HG03280 (cell line): ENCODE data around the gene LPP.

Source experiments
- ATAC-seq: cut with Tn5 transposase; IDR thresholded peaks from one replicate; pipeline ENCODE4 v1.9.1; 2021; ENCODE audit warnings: mild to moderate bottlenecking, moderate library complexity; ENCODE audit not compliant: unreplicated experiment

Gene LPP

DNA sequence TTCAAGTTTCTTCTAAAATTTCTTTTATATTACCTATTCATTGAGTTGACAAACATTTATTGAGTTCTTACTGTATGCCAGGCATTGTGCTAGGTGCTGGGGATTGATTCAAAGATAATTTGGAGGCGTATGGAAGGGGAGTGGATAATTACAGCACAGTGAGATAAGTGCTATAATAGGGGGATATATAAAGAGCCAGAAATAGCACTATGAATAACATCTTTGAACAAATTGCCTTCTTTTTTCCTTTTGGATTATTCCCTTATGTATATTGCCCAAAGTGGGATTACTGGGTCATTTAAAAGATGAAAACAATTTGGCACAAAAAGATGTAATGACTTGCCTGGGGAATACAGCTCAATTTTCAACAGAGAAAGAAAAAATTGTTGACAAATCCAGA is 64.6 kb downstream of the LPP start:
- ATAC-seq = no peak

DNA sequence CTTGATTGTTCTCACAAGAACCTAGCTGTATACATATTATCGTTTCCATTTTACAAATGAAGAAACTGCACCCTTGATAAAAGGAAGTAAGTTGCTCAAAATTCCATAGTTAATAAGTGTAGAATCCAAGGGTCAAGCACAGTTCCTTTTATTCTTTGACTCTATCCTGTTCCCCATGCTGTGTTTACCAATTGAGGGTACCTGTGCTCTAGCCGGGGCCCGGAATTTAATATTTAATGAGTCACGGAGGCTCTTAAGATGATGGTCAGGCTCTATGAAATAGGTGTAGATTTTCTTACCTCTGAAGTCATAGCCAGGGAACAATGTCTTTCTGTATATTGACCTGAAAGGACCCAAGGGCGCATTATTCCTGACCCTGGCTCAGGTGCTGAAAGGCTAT is 65.2 kb downstream of the LPP start:
- no peak for ATAC-seq

DNA sequence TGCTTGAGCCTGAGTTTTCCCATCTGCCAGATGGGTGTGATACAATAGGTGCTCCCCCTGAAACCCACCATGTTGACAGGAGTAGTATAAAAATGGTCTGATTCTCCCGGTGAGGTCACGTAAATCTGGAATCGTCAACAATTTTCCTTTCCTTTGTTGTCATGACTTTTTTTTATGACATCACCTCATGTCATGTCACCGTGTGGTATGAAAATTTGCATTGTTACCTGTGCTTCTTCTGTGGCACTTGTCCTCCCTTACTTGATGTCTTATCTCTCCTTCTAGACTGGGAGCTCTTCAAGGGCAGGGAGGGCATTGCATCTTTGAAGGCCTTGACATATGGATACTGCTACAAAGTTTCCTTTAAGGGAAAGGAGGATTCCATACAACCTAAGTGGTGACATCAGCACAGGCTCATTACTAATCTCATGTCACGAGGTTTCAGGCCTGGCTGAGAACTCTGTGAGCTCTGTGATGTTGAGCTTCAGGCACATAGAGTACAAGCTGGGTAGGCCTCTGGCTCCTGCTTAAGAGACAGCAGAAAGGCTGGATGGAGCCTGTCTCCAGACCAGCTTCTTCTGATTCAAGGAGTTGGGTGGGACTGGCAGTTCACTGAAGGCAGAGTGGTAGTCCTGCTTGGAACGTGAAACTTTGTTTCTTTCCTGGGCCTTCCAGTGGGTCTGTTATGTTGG is 66.3 kb downstream of the LPP start:
- no peak for ATAC-seq

DNA sequence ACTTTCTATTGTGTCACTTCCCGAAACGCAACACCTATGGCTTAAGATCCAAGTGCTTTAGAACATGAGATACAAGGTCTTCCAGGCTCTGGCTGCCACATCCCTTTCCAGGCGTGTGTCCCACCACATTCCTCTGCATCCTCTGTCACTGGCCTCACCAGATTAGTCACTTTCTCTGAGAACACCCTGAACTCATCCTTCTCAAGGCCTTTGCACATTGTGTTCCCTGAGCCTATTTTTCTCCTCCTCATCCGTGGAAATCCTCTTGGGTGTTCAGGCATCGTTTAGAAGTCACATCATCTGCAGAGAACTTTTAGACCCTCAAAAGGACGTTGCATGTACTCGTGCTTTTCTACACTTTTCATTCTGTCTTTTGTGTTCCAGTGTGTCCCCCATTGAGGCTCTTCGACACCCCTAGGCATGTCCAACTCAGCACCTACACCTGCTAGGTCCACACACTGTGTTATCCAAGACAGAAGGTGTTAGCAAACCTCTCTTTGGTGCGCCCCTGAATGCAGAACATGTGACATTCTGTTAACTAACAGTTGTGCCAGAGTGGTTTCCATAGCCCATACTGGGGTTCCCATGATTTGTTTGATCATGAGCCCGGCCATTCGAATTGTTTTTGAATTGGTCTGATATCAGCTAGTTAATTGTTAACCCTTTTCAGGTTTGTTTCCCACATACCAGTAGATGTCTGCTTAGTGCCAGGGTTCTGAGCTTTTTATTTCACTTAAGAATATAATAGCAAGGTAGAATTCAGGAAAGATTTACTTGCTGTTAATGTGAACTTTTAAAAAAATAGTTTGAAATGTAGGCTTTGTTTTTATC is 67.2 kb downstream of the LPP start:
- ATAC-seq = no peak

DNA sequence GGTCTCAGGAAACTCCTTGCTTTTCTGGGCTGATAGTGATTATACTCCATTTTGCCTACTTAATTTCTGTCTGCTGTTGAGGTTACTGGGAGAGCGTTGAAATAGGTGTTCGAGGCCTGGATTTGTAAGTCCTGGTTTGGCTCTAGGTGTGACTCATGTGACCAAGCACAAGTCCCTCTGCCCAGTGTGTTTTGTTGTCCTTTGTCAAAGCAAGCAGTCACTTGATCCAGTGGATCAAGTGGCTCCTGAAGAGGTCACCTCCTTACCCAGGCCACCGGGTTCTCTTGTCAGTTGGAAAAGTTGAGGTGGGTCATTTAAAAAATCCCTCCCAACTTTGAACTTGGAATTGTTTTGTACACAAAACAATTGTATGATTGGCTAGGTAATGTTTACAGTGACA is 70.0 kb downstream of the LPP start:
- ATAC-seq = no peak

DNA sequence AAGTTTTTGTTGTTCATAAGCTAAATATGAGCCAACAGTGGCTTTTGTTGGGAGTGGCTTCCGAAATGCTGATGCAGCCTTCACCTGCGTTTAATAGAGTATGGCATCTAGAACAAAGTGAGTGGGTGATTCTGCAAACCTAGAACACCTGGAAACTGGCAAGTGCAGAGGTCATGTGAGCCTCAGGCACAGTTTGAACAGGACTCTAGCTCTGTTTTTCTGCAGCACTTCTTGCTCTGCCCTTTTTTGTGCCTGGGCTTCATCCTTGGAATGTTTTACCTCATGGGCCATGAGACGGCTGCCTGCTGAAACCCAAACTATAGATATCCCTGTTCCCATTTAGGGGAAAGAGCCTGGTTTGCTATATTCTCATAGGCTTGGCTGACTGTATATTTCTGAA is 73.5 kb downstream of the LPP start:
- ATAC-seq = no peak

DNA sequence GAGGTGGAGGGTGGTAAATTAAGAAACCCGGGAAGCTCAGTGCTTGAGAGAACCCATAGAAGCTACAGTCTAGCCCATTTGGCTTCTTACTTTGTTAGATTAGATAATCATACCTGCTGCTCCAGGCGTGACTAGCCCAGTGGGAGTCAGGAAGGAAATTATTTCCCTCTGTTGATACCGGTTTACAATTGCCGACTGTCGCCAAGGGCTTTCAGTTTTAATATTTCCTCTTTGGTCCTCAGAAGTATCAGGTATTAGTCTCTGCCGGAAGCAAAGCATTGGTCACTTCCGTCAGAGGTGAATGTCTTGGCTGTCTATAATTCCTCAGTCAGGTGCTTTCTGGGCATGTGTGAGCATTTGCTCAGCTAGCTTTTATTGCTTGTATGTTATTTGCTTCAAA is 75.2 kb downstream of the LPP start:
- ATAC-seq = no peak

DNA sequence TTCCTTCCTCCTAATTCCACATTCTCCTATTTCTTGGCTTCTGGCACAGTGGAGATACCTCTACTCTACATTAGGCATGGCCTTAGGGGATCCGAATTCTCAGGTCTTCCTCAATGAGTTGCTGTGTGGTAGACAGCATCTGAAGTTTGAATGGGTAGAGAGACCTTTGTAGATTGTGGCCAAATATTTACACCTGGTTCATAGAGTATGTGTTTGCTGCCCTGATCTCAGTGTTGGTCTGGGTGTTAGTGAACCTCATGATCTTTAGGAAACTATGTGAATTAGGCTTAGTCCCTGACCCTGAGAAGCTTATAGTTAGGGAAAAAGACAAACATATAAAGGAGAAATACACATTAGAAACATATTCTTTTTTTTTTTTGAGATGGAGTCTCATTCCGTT is 75.8 kb downstream of the LPP start:
- no peak for ATAC-seq

DNA sequence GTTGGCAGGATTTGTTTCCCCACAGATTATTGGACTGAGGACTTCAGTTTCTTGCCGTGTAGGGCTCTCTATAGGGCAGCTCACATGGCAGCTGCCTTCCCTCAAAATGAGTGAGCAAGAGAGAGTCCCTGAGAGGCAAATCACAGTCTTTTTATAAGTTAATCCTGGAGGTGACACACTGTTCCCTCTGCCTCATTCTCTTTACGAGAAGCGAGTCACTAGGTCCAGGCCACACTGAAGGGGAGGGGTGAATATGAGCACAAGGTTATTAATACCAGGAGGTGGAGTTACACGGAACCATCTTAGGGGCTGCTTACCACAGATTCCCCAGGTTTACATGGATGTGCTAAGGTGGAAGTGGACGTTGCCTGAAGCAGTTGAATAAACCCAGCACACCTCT is 77.0 kb downstream of the LPP start:
- ATAC-seq = no peak

DNA sequence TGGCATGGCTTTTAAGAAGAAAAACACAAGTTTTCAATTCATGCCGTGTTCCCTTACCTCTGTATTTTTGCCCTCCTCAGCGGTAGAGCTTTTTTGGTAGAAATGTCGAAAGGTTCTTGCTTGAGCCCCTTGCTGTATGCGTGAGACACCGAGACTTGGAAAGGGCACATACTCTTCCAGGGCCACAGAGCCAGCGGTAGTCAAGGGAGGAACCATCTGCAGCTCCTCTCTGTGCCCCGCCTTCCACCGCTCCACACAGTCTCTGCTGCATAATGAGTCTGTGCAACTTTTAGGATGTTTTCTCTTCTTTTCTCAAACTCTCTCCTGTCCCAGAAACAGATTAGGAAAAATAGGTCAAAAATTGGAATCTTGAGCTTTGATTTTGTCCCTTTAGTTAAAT is 77.5 kb downstream of the LPP start:
- ATAC-seq = no peak

DNA sequence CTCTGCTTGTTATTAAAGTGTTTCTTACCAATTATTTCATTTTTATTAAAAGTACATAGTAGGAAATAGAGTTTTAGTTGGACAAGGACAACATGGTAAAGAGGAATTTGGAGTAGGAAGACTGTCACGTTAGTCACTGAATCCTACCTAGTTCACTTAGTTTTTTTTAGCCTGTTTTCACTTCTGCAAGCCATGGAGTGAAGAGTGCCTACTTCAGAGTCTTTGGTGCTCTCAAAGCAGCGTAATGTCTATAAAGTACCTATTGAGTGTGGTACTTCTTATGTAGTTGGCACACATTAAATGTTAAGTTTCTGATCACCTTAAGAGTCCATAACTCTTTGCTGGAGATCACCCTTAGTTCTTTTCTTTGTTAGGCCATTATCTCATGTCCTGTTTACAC is 78.7 kb downstream of the LPP start:
- ATAC-seq = no peak

DNA sequence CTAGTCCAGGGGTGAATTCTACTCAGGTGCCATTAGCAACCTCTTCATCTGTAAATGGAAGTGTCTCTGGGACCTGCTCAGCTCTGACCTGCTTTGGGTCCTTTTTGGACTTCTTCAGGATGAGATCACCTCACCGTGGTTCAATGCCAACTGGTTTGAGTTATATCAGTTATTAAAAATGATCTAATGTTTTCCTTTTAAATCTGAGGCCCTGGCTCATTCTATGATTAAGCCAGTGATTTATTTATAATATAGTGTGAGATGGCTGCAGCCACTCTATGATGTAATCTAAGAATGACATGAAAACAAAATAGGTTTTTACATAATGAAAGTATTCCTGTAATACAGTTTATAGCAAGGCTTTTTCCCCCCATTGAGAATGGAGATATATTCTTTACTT is 79.4 kb downstream of the LPP start:
- ATAC-seq = no peak

DNA sequence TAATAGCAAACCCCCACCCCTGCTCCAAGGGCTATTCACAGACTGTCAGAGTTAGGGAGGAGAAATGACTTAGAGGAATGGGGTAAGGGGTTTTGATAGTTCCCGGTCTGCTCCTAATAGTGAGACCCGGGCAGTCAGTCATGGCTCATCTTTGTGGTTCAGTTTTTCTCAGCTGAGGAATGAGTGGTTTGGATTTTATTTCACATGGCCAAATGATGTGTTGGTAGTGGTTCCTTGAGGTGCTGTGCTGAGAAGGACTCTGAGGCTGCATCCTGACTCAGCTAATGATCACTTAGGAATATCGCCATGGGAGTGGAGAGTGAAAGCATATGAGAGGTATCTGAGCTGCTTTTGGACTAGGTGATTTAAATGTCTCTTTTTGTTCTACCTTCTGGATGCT is 80.2 kb downstream of the LPP start:
- no peak for ATAC-seq

DNA sequence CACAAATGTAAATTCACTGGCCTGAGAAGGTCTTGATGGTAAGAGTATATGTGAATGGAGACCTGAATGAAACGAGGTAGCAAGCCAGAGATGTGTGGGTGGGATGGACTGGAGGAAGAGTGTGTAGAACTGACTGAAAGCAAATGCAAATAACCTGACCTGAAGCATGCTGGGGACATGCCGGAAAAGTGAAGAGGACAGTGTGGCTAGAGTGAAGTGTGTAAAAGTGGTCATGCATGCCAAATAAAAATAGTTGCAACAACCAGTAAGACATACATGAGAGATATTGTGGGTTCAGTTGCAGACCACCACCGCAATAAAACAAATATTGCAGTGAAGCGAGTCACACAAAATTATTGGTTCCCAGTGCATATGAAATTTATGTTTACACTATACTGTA is 82.3 kb downstream of the LPP start:
- no peak for ATAC-seq

DNA sequence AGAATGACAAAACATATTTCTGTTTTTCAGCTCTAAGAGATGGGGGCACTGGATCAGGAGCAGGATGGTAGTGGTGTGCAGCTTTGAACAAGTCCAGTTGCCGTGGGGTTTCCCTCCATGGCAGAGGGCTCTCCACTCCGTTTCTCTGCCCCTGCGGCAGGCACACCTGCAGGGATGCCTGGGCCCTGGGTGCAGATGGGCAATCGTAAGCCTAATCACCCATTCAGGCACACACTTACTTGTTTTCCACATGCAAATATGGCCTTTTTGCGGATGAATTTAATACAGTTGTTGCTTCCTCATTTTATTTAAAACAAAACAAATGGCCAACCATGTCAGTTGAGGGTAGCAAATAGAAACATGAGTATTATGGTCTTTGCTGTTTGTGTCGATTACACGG is 85.1 kb downstream of the LPP start:
- ATAC-seq = no peak

DNA sequence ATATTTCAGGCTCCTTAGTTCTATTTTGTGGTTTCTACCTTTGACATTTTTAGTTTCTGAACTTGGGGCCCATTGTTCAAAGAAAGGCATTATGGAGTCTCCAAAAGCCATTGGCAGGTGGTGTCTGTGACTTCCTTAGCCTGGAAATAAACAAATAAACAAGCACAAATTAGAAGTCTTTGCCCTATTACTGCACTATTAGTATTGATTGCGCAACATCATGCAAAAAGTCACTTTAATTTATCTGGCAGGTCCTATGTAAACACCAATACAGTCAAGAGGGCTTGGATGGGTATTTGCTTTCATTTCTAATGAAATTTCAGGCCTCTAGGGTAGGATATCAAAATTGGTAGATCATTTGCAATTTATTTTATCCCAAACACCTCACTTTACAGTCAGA is 85.6 kb downstream of the LPP start:
- no peak for ATAC-seq

DNA sequence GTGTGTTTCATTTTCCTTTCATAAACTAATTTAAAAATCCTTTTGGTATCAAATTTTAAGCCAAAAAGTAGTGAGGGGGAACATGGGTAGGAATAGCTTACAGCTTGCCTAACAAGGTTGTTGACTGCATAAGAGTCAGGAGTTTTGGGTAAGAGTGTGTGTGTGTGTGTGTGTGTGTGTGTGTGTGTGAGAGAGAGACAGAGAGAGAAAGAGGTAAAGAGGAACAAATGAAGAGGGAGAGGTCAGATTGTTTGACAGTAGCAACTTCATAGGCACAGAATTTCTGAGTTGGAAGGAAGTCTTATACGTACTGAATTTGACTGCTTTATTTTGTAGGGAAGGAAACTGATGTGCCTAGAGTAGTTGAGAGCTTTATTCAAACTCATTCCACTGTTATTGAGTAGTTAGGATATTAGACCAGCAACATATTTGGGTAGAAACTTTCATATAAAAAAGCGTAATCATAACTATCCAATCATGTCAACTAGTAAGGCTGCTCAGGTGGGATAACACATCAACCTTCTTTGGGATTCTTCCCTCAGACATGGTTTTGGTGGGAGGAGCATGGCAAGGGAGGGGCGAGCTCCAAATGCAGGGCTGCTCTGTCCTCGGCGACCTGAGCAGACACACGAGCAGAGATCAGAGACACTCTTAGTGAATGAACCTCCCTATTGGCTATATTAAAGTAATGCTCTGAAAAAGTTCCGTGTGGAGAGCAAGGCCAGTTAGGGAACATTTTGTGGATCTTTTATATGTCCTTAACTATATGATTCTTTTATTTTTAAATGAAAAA is 86.4 kb downstream of the LPP start:
- ATAC-seq = no peak

DNA sequence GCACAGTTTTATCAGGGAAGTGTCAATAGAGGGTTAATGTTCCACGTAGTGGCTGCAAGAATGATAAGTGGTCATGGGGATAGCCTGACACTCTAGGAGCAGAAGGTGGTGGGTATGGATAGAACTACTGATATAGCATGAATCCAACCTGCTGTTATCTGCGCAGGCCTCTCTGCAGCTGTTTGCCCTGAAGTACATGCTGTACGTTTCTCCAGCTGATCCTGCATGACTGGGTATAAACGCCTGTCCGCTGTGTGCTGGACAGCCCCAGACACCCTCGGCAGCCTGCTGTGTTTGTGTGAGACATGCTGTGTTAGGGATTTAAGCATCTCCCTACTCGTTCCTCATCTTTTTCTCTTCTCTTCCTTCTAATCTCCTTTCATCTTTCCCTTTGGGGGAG is 87.1 kb downstream of the LPP start:
- ATAC-seq = no peak

DNA sequence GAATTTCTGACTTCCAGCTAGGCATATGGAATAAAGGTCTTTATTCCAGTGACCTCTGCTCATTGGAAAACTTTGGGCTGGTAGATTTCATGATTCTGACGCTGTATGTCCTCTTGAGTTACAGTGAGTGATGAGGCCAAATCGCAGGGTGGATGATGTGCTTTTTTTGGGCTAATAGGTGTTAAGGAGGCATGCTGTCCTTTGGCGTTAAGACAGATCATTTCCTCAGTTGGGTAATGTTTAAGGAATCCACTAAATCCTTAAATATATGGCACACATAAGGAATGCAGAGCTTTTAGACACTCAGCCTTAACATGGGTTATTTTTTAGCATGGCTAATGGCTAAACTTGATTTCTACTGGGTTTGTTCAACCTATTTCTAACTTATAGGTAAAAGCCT is 87.9 kb downstream of the LPP start:
- ATAC-seq = no peak

DNA sequence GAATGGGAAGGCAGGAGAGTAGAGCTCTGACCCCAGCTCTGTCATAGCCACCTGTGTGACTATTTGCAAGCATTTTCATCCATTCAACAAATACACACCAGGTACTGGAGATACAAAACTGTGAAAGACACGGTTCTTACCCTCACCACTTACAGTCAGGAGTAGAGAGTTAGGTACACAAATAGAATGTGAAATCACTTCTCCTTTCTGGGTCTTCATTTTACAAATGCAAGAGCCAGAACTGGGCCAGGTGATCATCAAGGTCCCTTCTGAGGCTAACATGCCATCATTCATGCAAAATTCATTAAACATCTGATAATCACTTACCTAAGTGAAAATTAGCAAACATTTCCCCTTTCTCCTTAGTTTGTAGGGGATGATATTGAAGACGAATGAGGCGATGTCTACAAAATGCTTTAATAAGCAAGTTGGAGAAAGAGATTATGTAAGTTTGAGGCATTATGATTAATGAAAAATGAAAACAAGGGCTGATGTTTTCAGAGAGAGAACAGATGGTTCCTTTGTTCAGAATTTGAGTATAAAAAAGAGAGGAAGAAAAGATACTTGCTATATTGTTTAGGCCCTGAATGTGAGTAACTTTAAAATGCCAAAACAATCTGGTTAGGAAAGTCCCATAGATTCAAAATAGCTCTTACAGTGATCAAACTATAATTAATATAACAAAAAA is 88.6 kb downstream of the LPP start:
- no peak for ATAC-seq

DNA sequence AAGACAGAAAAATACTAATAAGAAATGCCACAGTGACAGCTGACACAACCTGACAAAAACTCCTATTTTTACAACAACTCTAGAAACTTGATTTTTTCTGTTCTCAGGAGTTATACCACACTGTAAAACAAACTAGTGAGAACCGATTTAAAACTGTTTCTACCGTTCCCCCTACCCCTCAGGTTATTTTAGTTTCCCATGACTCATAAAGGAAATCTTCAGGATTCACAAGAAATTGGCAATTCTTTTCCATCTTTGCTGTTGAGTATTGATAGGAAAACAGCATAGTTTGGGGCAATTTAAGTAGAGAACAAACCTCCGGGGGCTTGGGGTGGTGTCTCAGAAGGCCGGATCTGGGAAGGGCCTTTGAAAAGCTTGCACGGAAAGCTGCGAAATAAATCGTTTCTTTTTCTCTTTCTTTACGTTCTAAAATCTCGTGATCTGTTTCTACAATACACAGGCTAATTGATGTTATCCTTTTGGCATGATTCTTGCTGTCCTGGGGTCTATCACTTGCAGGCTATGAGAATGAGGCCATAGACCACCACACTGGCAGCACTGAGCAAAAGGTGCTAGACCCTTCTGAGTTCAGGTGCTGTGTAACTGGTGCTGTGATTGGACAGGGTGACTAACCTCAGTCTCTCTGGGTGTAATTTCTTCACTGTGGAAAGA is 89.3 kb downstream of the LPP start:
- ATAC-seq = no peak
